H9 (cell line): ENCODE data around the gene FAM25G. TPM values are rescaled to one million over a fixed set of nuclear protein-coding genes. Genes with fewer than 3 reads are reported as not detected.

ENCODE experiments used
- DNase-seq: peaks from one replicate; pipeline ENCODE4 v3.0.0-alpha.2; 2017
- H2AFZ ChIP-seq: one replicate; pipeline ENCODE4 v1.6.1; 2013; ENCODE audit warnings: mild to moderate bottlenecking, low read length, control low read depth, moderate library complexity
- H2AK5ac ChIP-seq: 2 replicates; pipeline ENCODE4 v1.6.1; 2013; ENCODE audit warnings: low read length, control low read depth, mixed read lengths; ENCODE audit not compliant: insufficient read length
- H2BK120ac ChIP-seq: one replicate; pipeline ENCODE4 v1.6.1; 2013; ENCODE audit warnings: low read depth, mild to moderate bottlenecking, low read length, control low read depth, inconsistent platforms; ENCODE audit not compliant: poor library complexity, severe bottlenecking
- H2BK12ac ChIP-seq: 2 replicates; pipeline ENCODE4 v1.6.1; 2013; ENCODE audit warnings: low read length, control low read depth, mixed read lengths, low read depth; ENCODE audit not compliant: insufficient read length
- H2BK15ac ChIP-seq: 2 replicates; pipeline ENCODE4 v1.6.1; 2013; ENCODE audit warnings: low read depth, low read length, control low read depth
- H2BK20ac ChIP-seq: one replicate; pipeline ENCODE4 v1.6.1; 2013; ENCODE audit warnings: low read depth, mild to moderate bottlenecking, low read length, control low read depth, inconsistent platforms; ENCODE audit not compliant: poor library complexity, severe bottlenecking
- H2BK5ac ChIP-seq: 2 replicates; pipeline ENCODE4 v1.6.1; 2013; ENCODE audit warnings: low read length, control low read depth, mixed read lengths; ENCODE audit not compliant: insufficient read length
- H3K14ac ChIP-seq: 2 replicates; pipeline ENCODE4 v1.6.1; 2013; ENCODE audit warnings: low read length, control low read depth; ENCODE audit not compliant: insufficient read depth
- H3K18ac ChIP-seq: 2 replicates; pipeline ENCODE4 v1.6.1; 2013; ENCODE audit warnings: low read depth, mild to moderate bottlenecking, mixed read lengths, low read length, control low read depth; ENCODE audit not compliant: insufficient read length
- H3K23ac ChIP-seq: 2 replicates; pipeline ENCODE4 v1.6.1; 2013; ENCODE audit warnings: low read length, control low read depth, mixed read lengths, low read depth; ENCODE audit not compliant: insufficient read length
- H3K23me2 ChIP-seq: 2 replicates; pipeline ENCODE4 v1.6.1; 2013; ENCODE audit warnings: low read depth, mild to moderate bottlenecking, mixed read lengths, low read length, control low read depth; ENCODE audit not compliant: insufficient read length, poor library complexity, severe bottlenecking
- H3K27ac ChIP-seq: 2 replicates; pipeline ENCODE4 v1.5.1; 2013; ENCODE audit warnings: low read length, control low read depth, mixed read lengths, low read depth; ENCODE audit not compliant: insufficient read length
- H3K27me3 ChIP-seq: 2 replicates; pipeline ENCODE4 v1.6.1; 2013; ENCODE audit warnings: low read length, control low read depth, inconsistent platforms; ENCODE audit not compliant: insufficient read depth
- H3K4ac ChIP-seq: 2 replicates; pipeline ENCODE4 v1.6.1; 2013; ENCODE audit warnings: low read depth, mild to moderate bottlenecking, control low read depth, inconsistent platforms, low read length, moderate library complexity
- H3K4me1 ChIP-seq: 2 replicates; pipeline ENCODE4 v1.6.1; 2013; ENCODE audit warnings: low read length, control low read depth, inconsistent platforms; ENCODE audit not compliant: insufficient read depth
- H3K4me2 ChIP-seq: 2 replicates; pipeline ENCODE4 v1.6.1; 2013; ENCODE audit warnings: low read length, control low read depth, mixed read lengths; ENCODE audit not compliant: insufficient read length, insufficient read depth
- H3K56ac ChIP-seq: 2 replicates; pipeline ENCODE4 v1.6.1; 2013; ENCODE audit warnings: low read depth, mild to moderate bottlenecking, mixed read lengths, low read length, control low read depth; ENCODE audit not compliant: insufficient read length
- H3K79me1 ChIP-seq: 2 replicates; pipeline ENCODE4 v1.6.1; 2013; ENCODE audit warnings: low read depth, mild to moderate bottlenecking, moderate library complexity, low read length, control low read depth, inconsistent platforms; ENCODE audit not compliant: insufficient read depth, poor library complexity, severe bottlenecking
- H3K79me2 ChIP-seq: 2 replicates; pipeline ENCODE4 v1.6.1; 2013; ENCODE audit warnings: low read length, control low read depth, inconsistent platforms; ENCODE audit not compliant: insufficient read depth
- H3K9ac ChIP-seq: 2 replicates; pipeline ENCODE4 v1.6.1; 2013; ENCODE audit warnings: low read length, control low read depth, mixed read lengths; ENCODE audit not compliant: insufficient read length; ENCODE audit errors: extremely low read depth
- H3K9me3 ChIP-seq: one replicate; pipeline ENCODE4 v1.6.1; 2013; ENCODE audit warnings: low read depth, low read length, inconsistent platforms; ENCODE audit not compliant: control insufficient read depth
- H3T11ph ChIP-seq: one replicate; pipeline ENCODE4 v1.6.1; 2013; ENCODE audit warnings: mild to moderate bottlenecking, low read length, control low read depth, inconsistent platforms
- H4K20me1 ChIP-seq: one replicate; pipeline ENCODE4 v1.6.1; 2013; ENCODE audit not compliant: control insufficient read depth, insufficient read length, insufficient read depth
- H4K5ac ChIP-seq: 2 replicates; pipeline ENCODE4 v1.6.1; 2013; ENCODE audit warnings: low read depth, mild to moderate bottlenecking, mixed read lengths, low read length, control low read depth; ENCODE audit not compliant: insufficient read length
- H4K8ac ChIP-seq: replicated peaks from 2 replicates; pipeline ENCODE4 v1.6.1; 2013; ENCODE audit warnings: low read length, control low read depth, mixed read lengths, low read depth; ENCODE audit not compliant: insufficient read length
- H4K91ac ChIP-seq: 2 replicates; pipeline ENCODE4 v1.6.1; 2013; ENCODE audit warnings: low read depth, mild to moderate bottlenecking, moderate library complexity, mixed read lengths, low read length, control low read depth; ENCODE audit not compliant: insufficient read length
- H3K27ac Mint-ChIP-seq, 3 experiments: 2 replicates in 2 of 3; 3 replicates in 1 of 3; pipeline ENCODE4 v1.8.0; 2020 to 2021; ENCODE audit warnings: mixed read lengths in 3 of 3, mild to moderate bottlenecking in 1 of 3, moderate library complexity in 1 of 3
- H3K27me3 Mint-ChIP-seq: 2 replicates; pipeline ENCODE4 v1.8.0; 2021; ENCODE audit warnings: low read depth, mild to moderate bottlenecking, moderate library complexity, mixed read lengths
- H3K36me3 Mint-ChIP-seq, 3 experiments: 2 replicates in 2 of 3; 3 replicates in 1 of 3; pipeline ENCODE4 v1.8.0; 2020 to 2021; ENCODE audit warnings: low read depth in 3 of 3, mixed read lengths in 3 of 3; ENCODE audit not compliant: insufficient read depth in 1 of 3
- H3K4me1 Mint-ChIP-seq, 2 experiments: 2 replicates each; pipeline ENCODE4 v1.8.0; 2020; ENCODE audit warnings: mixed read lengths in 2 of 2
- H3K4me3 Mint-ChIP-seq, 2 experiments: 2 replicates in 1 of 2; 3 replicates in 1 of 2; pipeline ENCODE4 v1.8.0; 2020 to 2021; ENCODE audit warnings: mild to moderate bottlenecking in 2 of 2, mixed read lengths in 2 of 2, moderate library complexity in 1 of 2
- H3K9me3 Mint-ChIP-seq, 2 experiments: 2 replicates in 1 of 2; 3 replicates in 1 of 2; pipeline ENCODE4 v1.8.0; 2020; ENCODE audit warnings: mild to moderate bottlenecking in 2 of 2, mixed read lengths in 2 of 2, moderate library complexity in 1 of 2
- CTCF ChIP-seq: fragments of 200-600 bp; sonication (generic); conservative IDR thresholded peaks from 3 replicates; pipeline ENCODE4 v1.8.0; 2021; ENCODE audit warnings: antibody characterized with exemption, mild to moderate bottlenecking
- WGBS: extraction: QIAGEN DNeasy Blood & Tissue Kit; methylation state at CpG from one replicate; pipeline ENCODE4 v1.1.7; 2013; ENCODE audit warnings: missing lambda C conversion rate, low lambda C conversion rate, mixed read lengths; ENCODE audit not compliant: insufficient read length; ENCODE audit errors: extremely low coverage; 5-methylcytosine and 5-hydroxymethylcytosine counted together
- total RNA-seq: library from RNA; stranded (reverse); gene quantifications from 2 replicates; pipeline ENCODE4 v1.2.1, GENCODE V29; 2021

The FAM25G gene
- total RNA-seq, 1 experiment from 2014 or later: not detected

GRCh38 chr10:47453141-47454007 lies 38.1 kb downstream of the FAM25G start:
- Mint-ChIP-seq H3K9me3 (no peaks in the 10 kb centered on the region), H3K36me3 (no peaks in the 10 kb centered on the region), H3K27ac (no peak overlapping the region; a peak in 1 of 7 replicates), H3K4me3 (no peak overlapping the region; a peak in 1 of 5 replicates), H3K27me3 (peaks cover 3% of the 10 kb centered on the region), H3K4me1 (peaks cover 12 to 17% of the 10 kb centered on the region in 2 experiments)
- no peaks in the 10 kb centered on the region for H4K20me1 ChIP-seq
- WGBS: no CpG with 5 or more reads among the region's 7 CpGs
- no peaks in the 10 kb centered on the region for H3K4me1 ChIP-seq
- no peak overlapping the region for H4K5ac ChIP-seq
- no peak for DNase-seq
- H3K27ac ChIP-seq: no peak overlapping the region
- TF ChIP-seq CTCF: no peak
- no peak overlapping the region for H2BK15ac ChIP-seq
- H3K9me3 ChIP-seq: no peaks in the 10 kb centered on the region
- H3K4me2 ChIP-seq: no peak overlapping the region
- H2AFZ ChIP-seq: no peak overlapping the region
- H3K27me3 ChIP-seq: no peaks in the 10 kb centered on the region
- H3K56ac ChIP-seq: no peak overlapping the region
- no peak overlapping the region for H3K18ac ChIP-seq
- no peak overlapping the region for H3K9ac ChIP-seq
- H2BK20ac ChIP-seq: no peak overlapping the region
- no peak overlapping the region for H3K14ac ChIP-seq
- no peak overlapping the region for H2BK5ac ChIP-seq
- no peaks in the 10 kb centered on the region for H3K23me2 ChIP-seq
- H4K8ac ChIP-seq: no peak overlapping the region
- H3K79me1 ChIP-seq: no peaks in the 10 kb centered on the region
- no peaks in the 10 kb centered on the region for H3K79me2 ChIP-seq
- no peak overlapping the region for H3K23ac ChIP-seq
- no peak overlapping the region for H2BK120ac ChIP-seq
- H4K91ac ChIP-seq: no peak overlapping the region
- H3K4ac ChIP-seq: no peak overlapping the region
- no peak overlapping the region for H2BK12ac ChIP-seq
- H3T11ph ChIP-seq: no peak overlapping the region
- H2AK5ac ChIP-seq: no peak overlapping the region
